Activated CD8-positive, alpha-beta T cell treated with anti-CD3 and anti-CD28 coated beads for 36 hours (primary cell): Measurements from ENCODE around the gene CDK19. TPM values are rescaled to one million over a fixed set of nuclear protein-coding genes. Genes with fewer than 3 reads are reported as not detected.

Source experiments
- ATAC-seq: fragments of 200-7000 bp; cut with Tn5 transposase; one replicate; pipeline ENCODE4 v1.10.0; 2021; ENCODE audit warnings: mild to moderate bottlenecking, moderate library complexity
- CTCF ChIA-PET: fragments of 350-600 bp; sonication (Branson Sonifier 250); formaldehyde crosslinking; loops from one replicate; lab custom pipeline; 2021; ENCODE audit warnings: antibody characterized with exemption; lab: Charles Lee
- POLR2A ChIA-PET: fragments of 350-600 bp; sonication (Branson Sonifier 250); formaldehyde crosslinking; loops from one replicate; lab custom pipeline; 2021; ENCODE audit warnings: antibody characterized with exemption; lab: Charles Lee
- DNase-seq: peaks from one replicate; pipeline ENCODE4 v3.0.0-alpha.2; 2020
- H3K27ac Mint-ChIP-seq: one replicate; pipeline ENCODE4 v1.8.0; 2021; ENCODE audit warnings: mild to moderate bottlenecking, mixed read lengths
- H3K27me3 Mint-ChIP-seq: one replicate; pipeline ENCODE4 v1.8.0; 2021; ENCODE audit warnings: mixed read lengths
- H3K36me3 Mint-ChIP-seq: one replicate; pipeline ENCODE4 v1.8.0; 2021; ENCODE audit warnings: low read depth, mixed read lengths
- H3K4me1 Mint-ChIP-seq: one replicate; pipeline ENCODE4 v1.8.0; 2021; ENCODE audit warnings: low read depth, mixed read lengths
- H3K4me3 Mint-ChIP-seq: one replicate; pipeline ENCODE4 v1.8.0; 2021; ENCODE audit warnings: mild to moderate bottlenecking, moderate library complexity, mixed read lengths
- H3K9me3 Mint-ChIP-seq: one replicate; pipeline ENCODE4 v1.8.0; 2021; ENCODE audit warnings: mixed read lengths
- intact Hi-C: fragments of 100-400 bp; cut with micrococcal nuclease; formaldehyde crosslinking; loops from one replicate; pipeline ENCODE4 v1.10.0; 2022
- total RNA-seq, 2 experiments: library from RNA; stranded (reverse); gene quantifications; one replicate each; pipeline ENCODE4 v1.2.3, GENCODE V29; 2021
- TF ChIP-seq, protein P1 (sequence below): fragments of 200-600 bp; IDR thresholded peaks from one replicate; pipeline ENCODE4 v1.8.0; 2022; ENCODE audit warnings: antibody characterized with exemption, mild to moderate bottlenecking

Gene CDK19
- total RNA-seq, 2 experiments from 2014 or later = 11.8 to 13.1 TPM

GRCh38 chr6:110575925-110576463 lies 239.3 kb downstream of the CDK19 start:
- no peaks in the 10 kb centered on the region for H3K36me3 Mint-ChIP-seq
- no peak overlapping the region for H3K4me3 Mint-ChIP-seq
- no peak for DNase-seq
- no peak overlapping the region for H3K27ac Mint-ChIP-seq
- H3K4me1 Mint-ChIP-seq = no peaks in the 10 kb centered on the region
- peaks cover 7% of the 10 kb centered on the region for H3K9me3 Mint-ChIP-seq
- H3K27me3 Mint-ChIP-seq = peaks cover 4% of the 10 kb centered on the region
- CTCF ChIA-PET = no interaction called here
- intact Hi-C loops = no loop called here
- TF ChIP-seq, protein P1, sequence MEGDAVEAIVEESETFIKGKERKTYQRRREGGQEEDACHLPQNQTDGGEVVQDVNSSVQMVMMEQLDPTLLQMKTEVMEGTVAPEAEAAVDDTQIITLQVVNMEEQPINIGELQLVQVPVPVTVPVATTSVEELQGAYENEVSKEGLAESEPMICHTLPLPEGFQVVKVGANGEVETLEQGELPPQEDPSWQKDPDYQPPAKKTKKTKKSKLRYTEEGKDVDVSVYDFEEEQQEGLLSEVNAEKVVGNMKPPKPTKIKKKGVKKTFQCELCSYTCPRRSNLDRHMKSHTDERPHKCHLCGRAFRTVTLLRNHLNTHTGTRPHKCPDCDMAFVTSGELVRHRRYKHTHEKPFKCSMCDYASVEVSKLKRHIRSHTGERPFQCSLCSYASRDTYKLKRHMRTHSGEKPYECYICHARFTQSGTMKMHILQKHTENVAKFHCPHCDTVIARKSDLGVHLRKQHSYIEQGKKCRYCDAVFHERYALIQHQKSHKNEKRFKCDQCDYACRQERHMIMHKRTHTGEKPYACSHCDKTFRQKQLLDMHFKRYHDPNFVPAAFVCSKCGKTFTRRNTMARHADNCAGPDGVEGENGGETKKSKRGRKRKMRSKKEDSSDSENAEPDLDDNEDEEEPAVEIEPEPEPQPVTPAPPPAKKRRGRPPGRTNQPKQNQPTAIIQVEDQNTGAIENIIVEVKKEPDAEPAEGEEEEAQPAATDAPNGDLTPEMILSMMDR = no peak
- POLR2A ChIA-PET = no interaction called here
- no peak for ATAC-seq

DNA sequence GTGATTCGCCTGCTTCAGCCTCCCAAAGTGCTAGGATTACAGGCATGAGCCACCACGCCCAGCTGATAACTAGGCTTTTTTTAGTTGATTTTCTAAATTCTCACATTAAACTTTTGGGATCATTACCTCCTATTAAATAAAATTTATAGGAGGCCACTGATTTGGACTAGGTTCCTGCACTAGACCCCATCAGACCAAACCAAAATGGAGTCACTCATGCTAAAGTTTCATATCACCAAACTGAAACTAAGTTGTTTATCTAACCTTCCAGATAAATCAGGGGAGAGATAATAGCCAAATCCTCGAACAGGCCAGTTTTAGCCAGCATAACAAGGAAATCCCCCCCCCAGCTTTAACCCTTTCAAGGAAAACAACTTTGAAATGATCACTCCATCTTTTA lies 240.5 kb downstream of the CDK19 start:
- no peak overlapping the region for H3K27ac Mint-ChIP-seq
- ATAC-seq = no peak

GRCh38 chr6:110573537-110573936 lies 241.7 kb downstream of the CDK19 start:
- H3K27me3 Mint-ChIP-seq = peaks cover 4% of the 10 kb centered on the region
- TF ChIP-seq, protein P1 = no peak
- POLR2A ChIA-PET = interaction anchor here (0.9 kb wide), 1 partner anchor 12 kb away, joined by 3 read pairs; no protein-coding TSS in a partner anchor
- CTCF ChIA-PET = no interaction called here
- no peak for DNase-seq
- H3K9me3 Mint-ChIP-seq = no peaks in the 10 kb centered on the region
- no peak for ATAC-seq
- no peaks in the 10 kb centered on the region for H3K36me3 Mint-ChIP-seq
- no peaks in the 10 kb centered on the region for H3K4me1 Mint-ChIP-seq
- H3K27ac Mint-ChIP-seq = no peak overlapping the region
- intact Hi-C loops = no loop called here
- no peak overlapping the region for H3K4me3 Mint-ChIP-seq

More for the DNA sequence above, 240.5 kb downstream of the CDK19 start:
- H3K36me3 Mint-ChIP-seq = no peaks in the 10 kb centered on the region
- DNase-seq = no peak
- no peaks in the 10 kb centered on the region for H3K4me1 Mint-ChIP-seq
- ChIA-PET POLR2A (no interaction called here), CTCF (no interaction called here)
- TF ChIP-seq, protein P1 = no peak
- peaks cover 4% of the 10 kb centered on the region for H3K27me3 Mint-ChIP-seq
- peaks cover 7% of the 10 kb centered on the region for H3K9me3 Mint-ChIP-seq
- no peak overlapping the region for H3K4me3 Mint-ChIP-seq
- intact Hi-C loops = no loop called here

DNA sequence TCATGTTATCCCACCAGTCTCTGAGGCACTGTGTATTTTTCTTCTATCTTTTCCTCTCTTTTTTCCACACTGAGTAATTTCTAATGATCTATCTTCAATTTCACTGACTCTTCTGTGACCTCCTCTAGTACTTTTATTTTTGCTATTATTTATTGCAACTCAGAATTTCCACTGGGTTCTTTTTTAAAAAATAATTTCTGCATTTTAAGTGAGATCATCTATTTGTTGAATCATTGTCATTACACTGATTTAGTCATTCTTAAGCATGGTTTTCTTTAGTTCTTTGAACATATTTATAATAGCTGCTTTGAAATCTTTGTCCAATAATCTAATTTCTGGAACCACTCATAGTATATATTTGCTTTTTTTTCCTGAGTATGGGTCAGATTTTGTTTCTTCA lies 242.1 kb downstream of the CDK19 start:
- no peaks in the 10 kb centered on the region for H3K9me3 Mint-ChIP-seq

More for the DNA sequence above, 242.1 kb downstream of the CDK19 start:
- no peaks in the 10 kb centered on the region for H3K36me3 Mint-ChIP-seq
- DNase-seq = no peak
- peaks cover 4% of the 10 kb centered on the region for H3K27me3 Mint-ChIP-seq
- H3K27ac Mint-ChIP-seq = no peak overlapping the region
- no peak for ATAC-seq
- H3K4me1 Mint-ChIP-seq = no peaks in the 10 kb centered on the region
- TF ChIP-seq, protein P1 = no peak
- intact Hi-C loops = no loop called here
- ChIA-PET CTCF (no interaction called here), POLR2A (interaction anchor here (0.9 kb wide), 1 partner anchor 12 kb away, joined by 3 read pairs; no protein-coding TSS in a partner anchor)
- H3K4me3 Mint-ChIP-seq = no peak overlapping the region
